ENCODE results near the gene ASB12.

ASB12 gene

DNA sequence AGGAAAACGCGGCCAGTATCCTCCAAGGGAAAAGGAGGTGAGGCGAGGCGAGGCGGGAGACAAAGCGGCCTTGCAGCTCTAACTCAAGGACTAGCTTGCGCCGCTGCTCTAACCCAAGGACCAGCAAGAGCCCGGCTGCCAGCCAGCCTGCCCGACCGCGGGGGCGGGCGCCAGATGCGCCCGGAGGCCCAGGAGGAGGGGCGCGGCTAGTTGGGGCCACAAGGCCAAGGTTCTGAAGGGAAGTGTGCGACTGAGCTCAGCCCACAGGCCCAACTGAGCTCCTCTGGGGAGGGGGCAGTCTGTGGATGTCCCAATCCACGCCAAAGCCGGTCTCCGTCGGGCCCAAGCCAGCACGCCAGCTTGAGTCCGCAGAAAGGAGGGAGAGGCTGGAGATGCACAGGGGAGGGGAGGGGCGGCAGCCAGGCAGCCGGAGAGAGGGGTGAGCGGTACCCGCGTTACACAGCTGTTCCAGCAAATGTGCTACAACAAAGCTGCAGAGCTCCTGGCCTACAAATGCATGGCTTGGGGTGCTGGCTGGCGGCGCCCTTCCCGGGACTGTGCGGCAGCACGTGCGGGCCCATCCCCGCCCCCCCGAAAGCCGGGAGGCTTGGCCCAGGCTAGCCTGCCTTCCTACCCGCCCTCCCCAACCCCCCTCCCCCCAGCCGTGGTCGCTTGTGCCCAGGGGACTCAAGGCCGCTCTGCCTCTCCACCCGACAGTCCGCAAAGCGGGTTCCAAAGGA is 25.5 kb downstream of the ASB12 start:
- Histone ChIP-seq H4K8ac (ENCODE audit: low read length) (no peak overlapping the region), H3K9ac (ENCODE audit: low read length) (peak overlapping the region; percentile 92), H2AK5ac (ENCODE audit: low read length, severe bottlenecking) (no peak overlapping the region), H3K4me2 (ENCODE audit: low read length, poor library complexity, severe bottlenecking) (peak overlapping the region; percentile 91), H3K4me1 (ENCODE audit: control insufficient read depth, insufficient read depth, low read depth, low read length) (peaks cover 12% of the 10 kb centered on the region), H2AFZ (ENCODE audit: low read depth, low read length) (peak overlapping the region; percentile 89), H3K4ac (ENCODE audit: low read depth in 1 of 2, low read length in 2 of 2) (peak overlapping the region in 1 of 2 experiments; percentile 80), H3K27ac (ENCODE audit: low read length, poor library complexity, severe bottlenecking) (peak overlapping the region; percentile 77), H3K27me3 (ENCODE audit: control insufficient read depth in 1 of 2, insufficient read depth in 1 of 2, low read length in 2 of 2) (peaks cover 0 to 3% of the 10 kb centered on the region in 2 experiments), H3K36me3 (ENCODE audit: control insufficient read depth in 1 of 2, insufficient read depth in 2 of 2, low read depth in 1 of 2, low read length in 2 of 2) (no peaks in the 10 kb centered on the region), H2BK15ac (ENCODE audit: low read depth, poor library complexity, severe bottlenecking) (no peak overlapping the region), H2BK120ac (ENCODE audit: low read depth, low read length) (no peak overlapping the region), H3K79me1 (replicated peaks; ENCODE audit: low read length, poor library complexity, severe bottlenecking) (peaks cover 9% of the 10 kb centered on the region), H3K4me3 (ENCODE audit: insufficient read depth in 1 of 2, low read depth in 1 of 2, low read length in 2 of 2) (peak overlapping the region; percentile 78 to 87), H3K18ac (ENCODE audit: low read depth in 1 of 2, low read length in 2 of 2) (peak overlapping the region; percentile 62 to 90), H2BK12ac (ENCODE audit: low read length in 2 of 2) (peak overlapping the region in 1 of 2 experiments; percentile 38), H4K91ac (ENCODE audit: low read length) (no peak overlapping the region), H3K14ac (ENCODE audit: low read length in 2 of 2) (peak overlapping the region in 1 of 2 experiments; percentile 59), H2BK5ac (ENCODE audit: low read depth, low read length, poor library complexity, severe bottlenecking) (no peak overlapping the region), H3K23ac (ENCODE audit: low read length in 2 of 2) (no peak overlapping the region), H3K9me3 (ENCODE audit: control insufficient read depth, low read length) (no peaks in the 10 kb centered on the region)
- under 1% methylated on average over 16 of the region's 46 CpGs for WGBS
- peak; percentile 42 for DNase-seq

DNA sequence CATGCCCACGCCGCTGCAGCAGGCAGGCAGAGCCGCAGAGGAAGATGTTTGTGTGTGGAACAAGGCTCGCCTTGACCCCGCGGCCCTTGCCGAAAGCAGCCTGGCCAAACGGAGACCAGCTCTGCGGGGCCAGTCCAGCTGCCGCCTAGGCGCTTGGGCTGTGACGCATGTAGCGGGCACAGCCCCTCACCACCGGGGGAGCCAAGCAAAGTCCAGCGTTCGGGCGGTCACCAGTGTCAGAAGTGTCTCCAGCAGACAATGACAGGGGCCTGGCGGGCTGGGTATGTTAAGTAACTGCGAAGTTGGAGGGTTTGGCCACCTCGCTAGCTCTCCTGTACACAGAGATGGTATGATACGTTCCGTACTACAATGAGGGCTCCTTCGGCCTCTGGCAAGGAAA is 26.2 kb downstream of the ASB12 start:
- Histone ChIP-seq H3K79me1 (replicated peaks; ENCODE audit: low read length, poor library complexity, severe bottlenecking) (peaks cover 11% of the 10 kb centered on the region), H4K8ac (ENCODE audit: low read length) (no peak overlapping the region), H3K4me2 (ENCODE audit: low read length, poor library complexity, severe bottlenecking) (peak overlapping the region; percentile 91), H3K27me3 (ENCODE audit: control insufficient read depth in 1 of 2, insufficient read depth in 1 of 2, low read length in 2 of 2) (peaks cover 0 to 3% of the 10 kb centered on the region in 2 experiments), H3K4ac (ENCODE audit: low read depth in 1 of 2, low read length in 2 of 2) (no peak overlapping the region), H2BK5ac (ENCODE audit: low read depth, low read length, poor library complexity, severe bottlenecking) (no peak overlapping the region), H3K36me3 (ENCODE audit: control insufficient read depth in 1 of 2, insufficient read depth in 2 of 2, low read depth in 1 of 2, low read length in 2 of 2) (no peaks in the 10 kb centered on the region), H3K18ac (ENCODE audit: low read depth in 1 of 2, low read length in 2 of 2) (peak overlapping the region in 1 of 2 experiments; percentile 62), H2BK120ac (ENCODE audit: low read depth, low read length) (no peak overlapping the region), H3K23ac (ENCODE audit: low read length in 2 of 2) (no peak overlapping the region), H4K91ac (ENCODE audit: low read length) (no peak overlapping the region), H3K4me3 (ENCODE audit: insufficient read depth in 1 of 2, low read depth in 1 of 2, low read length in 2 of 2) (peak overlapping the region; percentile 78 to 87), H2AK5ac (ENCODE audit: low read length, severe bottlenecking) (no peak overlapping the region), H3K14ac (ENCODE audit: low read length in 2 of 2) (peak overlapping the region in 1 of 2 experiments; percentile 59), H3K9me3 (ENCODE audit: control insufficient read depth, low read length) (no peaks in the 10 kb centered on the region), H3K9ac (ENCODE audit: low read length) (peak overlapping the region; percentile 66), H3K4me1 (ENCODE audit: control insufficient read depth, insufficient read depth, low read depth, low read length) (peaks cover 12% of the 10 kb centered on the region), H2AFZ (ENCODE audit: low read depth, low read length) (no peak overlapping the region), H2BK15ac (ENCODE audit: low read depth, poor library complexity, severe bottlenecking) (no peak overlapping the region), H3K27ac (ENCODE audit: low read length, poor library complexity, severe bottlenecking) (no peak overlapping the region), H2BK12ac (ENCODE audit: low read length in 2 of 2) (no peak overlapping the region)
- WGBS = 36% methylated on average over 19 of the region's 23 CpGs
- DNase-seq = peak; percentile 2

DNA sequence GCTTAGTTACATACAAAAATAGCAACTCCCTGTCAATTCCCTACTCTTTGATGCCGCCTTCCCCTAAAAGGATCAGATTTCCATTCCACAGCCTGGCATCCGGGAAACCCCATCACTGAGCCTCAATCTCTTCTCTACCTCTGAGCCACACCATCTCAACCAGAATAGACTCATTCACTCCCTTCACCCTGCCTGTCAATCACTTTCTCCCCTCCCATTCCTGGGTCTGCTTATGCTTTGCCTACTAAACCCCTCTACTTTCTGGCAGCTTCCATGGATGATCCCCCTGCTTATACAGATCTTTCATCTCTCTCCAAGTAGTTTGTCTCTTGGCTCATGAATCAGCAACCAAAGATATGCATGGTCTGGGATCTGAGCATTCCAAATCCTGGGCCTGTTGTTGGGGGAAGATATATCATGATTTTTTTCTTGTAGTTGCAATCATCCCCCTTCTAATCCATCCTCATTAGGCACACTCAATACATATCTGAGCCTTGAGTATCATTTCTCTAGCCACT is 27.5 kb downstream of the ASB12 start:
- Histone ChIP-seq H2AFZ (ENCODE audit: low read depth, low read length) (no peak overlapping the region), H2BK15ac (ENCODE audit: low read depth, poor library complexity, severe bottlenecking) (no peak overlapping the region), H3K27me3 (ENCODE audit: control insufficient read depth in 1 of 2, insufficient read depth in 1 of 2, low read length in 2 of 2) (peaks cover 0 to 3% of the 10 kb centered on the region in 2 experiments), H2BK120ac (ENCODE audit: low read depth, low read length) (no peak overlapping the region), H2BK12ac (ENCODE audit: low read length in 2 of 2) (no peak overlapping the region), H3K9ac (ENCODE audit: low read length) (no peak overlapping the region), H3K4me1 (ENCODE audit: control insufficient read depth, insufficient read depth, low read depth, low read length) (peaks cover 12% of the 10 kb centered on the region), H3K27ac (ENCODE audit: low read length, poor library complexity, severe bottlenecking) (no peak overlapping the region), H3K4me2 (ENCODE audit: low read length, poor library complexity, severe bottlenecking) (no peak overlapping the region), H3K36me3 (ENCODE audit: control insufficient read depth in 1 of 2, insufficient read depth in 2 of 2, low read depth in 1 of 2, low read length in 2 of 2) (no peaks in the 10 kb centered on the region), H4K91ac (ENCODE audit: low read length) (no peak overlapping the region), H2AK5ac (ENCODE audit: low read length, severe bottlenecking) (no peak overlapping the region), H3K79me1 (replicated peaks; ENCODE audit: low read length, poor library complexity, severe bottlenecking) (peaks cover 15% of the 10 kb centered on the region), H3K9me3 (ENCODE audit: control insufficient read depth, low read length) (no peaks in the 10 kb centered on the region), H3K18ac (ENCODE audit: low read depth in 1 of 2, low read length in 2 of 2) (no peak overlapping the region), H3K14ac (ENCODE audit: low read length in 2 of 2) (no peak overlapping the region), H3K4me3 (ENCODE audit: insufficient read depth in 1 of 2, low read depth in 1 of 2, low read length in 2 of 2) (no peak overlapping the region), H4K8ac (ENCODE audit: low read length) (no peak overlapping the region), H3K23ac (ENCODE audit: low read length in 2 of 2) (no peak overlapping the region), H2BK5ac (ENCODE audit: low read depth, low read length, poor library complexity, severe bottlenecking) (no peak overlapping the region), H3K4ac (ENCODE audit: low read depth in 1 of 2, low read length in 2 of 2) (no peak overlapping the region)
- WGBS = 90% methylated on average over 2 of the region's 2 CpGs
- DNase-seq = no peak

DNA sequence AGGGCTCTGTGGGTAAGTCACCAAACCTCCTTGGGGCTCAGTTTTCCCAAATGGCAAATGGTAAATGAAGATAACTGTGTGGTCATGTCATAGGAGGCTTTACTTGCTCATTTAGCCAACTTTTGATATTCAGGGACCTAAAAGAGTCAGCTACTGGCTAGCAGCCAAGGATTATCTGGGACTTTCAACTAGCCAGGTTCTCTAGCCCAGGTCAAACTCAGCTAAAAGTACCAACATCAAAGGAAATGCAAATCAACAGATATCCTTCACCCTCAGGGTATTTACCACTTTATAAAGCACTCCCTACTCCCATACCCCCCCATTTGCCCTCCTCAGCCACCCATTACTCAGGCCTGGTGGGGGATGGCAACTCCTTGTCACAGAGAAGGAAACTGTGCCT is 32.4 kb downstream of the ASB12 start:
- H2AFZ ChIP-seq (ENCODE audit: low read depth, low read length) = no peak overlapping the region
- no peaks in the 10 kb centered on the region for H3K4me1 ChIP-seq (ENCODE audit: control insufficient read depth, insufficient read depth, low read depth, low read length)
- no peak overlapping the region for H4K91ac ChIP-seq (ENCODE audit: low read length)
- no peak overlapping the region for H3K23ac ChIP-seq (ENCODE audit: low read length in 2 of 2)
- no peak overlapping the region for H3K27ac ChIP-seq (ENCODE audit: low read length, poor library complexity, severe bottlenecking)
- H2AK5ac ChIP-seq (ENCODE audit: low read length, severe bottlenecking) = no peak overlapping the region
- DNase-seq = no peak
- H3K18ac ChIP-seq (ENCODE audit: low read depth in 1 of 2, low read length in 2 of 2) = no peak overlapping the region
- no peak overlapping the region for H3K14ac ChIP-seq (ENCODE audit: low read length in 2 of 2)
- H3K9me3 ChIP-seq (ENCODE audit: control insufficient read depth, low read length) = no peaks in the 10 kb centered on the region
- H3K4me2 ChIP-seq (ENCODE audit: low read length, poor library complexity, severe bottlenecking) = no peak overlapping the region
- peaks cover 21% of the 10 kb centered on the region for H3K79me1 ChIP-seq (replicated peaks; ENCODE audit: low read length, poor library complexity, severe bottlenecking)
- H3K9ac ChIP-seq (ENCODE audit: low read length) = no peak overlapping the region
- no peak overlapping the region for H2BK15ac ChIP-seq (ENCODE audit: low read depth, poor library complexity, severe bottlenecking)
- no peak overlapping the region for H2BK12ac ChIP-seq (ENCODE audit: low read length in 2 of 2)
- no peak overlapping the region for H2BK5ac ChIP-seq (ENCODE audit: low read depth, low read length, poor library complexity, severe bottlenecking)
- H3K27me3 ChIP-seq (ENCODE audit: control insufficient read depth in 1 of 2, insufficient read depth in 1 of 2, low read length in 2 of 2) = peaks cover 0 to 11% of the 10 kb centered on the region in 2 experiments
- no peak overlapping the region for H3K4ac ChIP-seq (ENCODE audit: low read depth in 1 of 2, low read length in 2 of 2)
- no peak overlapping the region for H3K4me3 ChIP-seq (ENCODE audit: insufficient read depth in 1 of 2, low read depth in 1 of 2, low read length in 2 of 2)
- no peak overlapping the region for H4K8ac ChIP-seq (ENCODE audit: low read length)
- peaks cover 0 to 2% of the 10 kb centered on the region in 2 experiments for H3K36me3 ChIP-seq (ENCODE audit: control insufficient read depth in 1 of 2, insufficient read depth in 2 of 2, low read depth in 1 of 2, low read length in 2 of 2)
- H2BK120ac ChIP-seq (ENCODE audit: low read depth, low read length) = no peak overlapping the region
